A549 treated with Mapracorat at 1 μM for 4 hours (cell line): ENCODE results near the gene OPRM1. TPM values are rescaled to one million over a fixed set of nuclear protein-coding genes. Genes with fewer than 3 reads are reported as not detected.

ENCODE experiments used
- total RNA-seq: library from RNA; stranded (reverse); fragments of 200-300 nt; extraction: Qiagen RNA extraction; gene quantifications from 5 replicates; pipeline ENCODE4 v1.2.3, GENCODE V29; 2022

Gene OPRM1
- total RNA-seq = not detected in 5 replicates

GRCh38 chr6:154039231-154039842 lies at the start of gene OPRM1:
Gene OPRM1 (plus strand): TSS chr6:154039240. CDS start chr6:154039545, 305 bp downstream.

